HK-2 (cell line): ENCODE results near the gene LCN2.
A peak's percentile ranks its signal among the peaks of the same experiment; 100 is the strongest.

Source experiments
- DNase-seq: peaks from one replicate; pipeline ENCODE4 v3.0.0-alpha.2; 2018; ENCODE audit not compliant: unreplicated experiment

Gene LCN2

DNA sequence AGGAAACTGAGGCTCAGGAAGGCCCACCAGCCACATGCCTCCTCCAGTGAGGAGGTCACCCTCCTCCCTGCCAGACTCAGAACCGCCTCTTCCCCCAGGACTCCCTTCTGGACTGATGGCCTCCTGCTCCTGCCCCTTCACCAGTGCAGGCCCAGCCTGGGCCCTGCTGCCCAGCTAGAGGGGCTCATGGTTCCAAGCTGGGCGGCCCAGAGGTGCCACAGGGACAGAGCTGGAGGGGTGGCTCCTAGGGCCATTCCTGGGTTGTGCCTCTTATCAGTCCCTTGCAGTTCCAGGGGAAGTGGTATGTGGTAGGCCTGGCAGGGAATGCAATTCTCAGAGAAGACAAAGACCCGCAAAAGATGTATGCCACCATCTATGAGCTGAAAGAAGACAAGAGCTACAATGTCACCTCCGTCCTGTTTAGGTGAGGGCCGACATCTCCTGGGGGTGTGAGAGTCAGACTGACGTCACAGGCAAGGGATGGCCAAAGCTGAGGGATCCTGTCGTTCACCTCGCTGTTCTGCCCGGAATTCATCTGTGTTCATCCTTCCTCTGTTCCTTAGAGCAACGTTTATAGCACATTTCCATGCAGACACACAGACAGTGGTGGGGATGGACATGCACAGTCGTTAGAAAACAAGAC, 819 bp downstream of the LCN2 start:
- no peak for DNase-seq

DNA sequence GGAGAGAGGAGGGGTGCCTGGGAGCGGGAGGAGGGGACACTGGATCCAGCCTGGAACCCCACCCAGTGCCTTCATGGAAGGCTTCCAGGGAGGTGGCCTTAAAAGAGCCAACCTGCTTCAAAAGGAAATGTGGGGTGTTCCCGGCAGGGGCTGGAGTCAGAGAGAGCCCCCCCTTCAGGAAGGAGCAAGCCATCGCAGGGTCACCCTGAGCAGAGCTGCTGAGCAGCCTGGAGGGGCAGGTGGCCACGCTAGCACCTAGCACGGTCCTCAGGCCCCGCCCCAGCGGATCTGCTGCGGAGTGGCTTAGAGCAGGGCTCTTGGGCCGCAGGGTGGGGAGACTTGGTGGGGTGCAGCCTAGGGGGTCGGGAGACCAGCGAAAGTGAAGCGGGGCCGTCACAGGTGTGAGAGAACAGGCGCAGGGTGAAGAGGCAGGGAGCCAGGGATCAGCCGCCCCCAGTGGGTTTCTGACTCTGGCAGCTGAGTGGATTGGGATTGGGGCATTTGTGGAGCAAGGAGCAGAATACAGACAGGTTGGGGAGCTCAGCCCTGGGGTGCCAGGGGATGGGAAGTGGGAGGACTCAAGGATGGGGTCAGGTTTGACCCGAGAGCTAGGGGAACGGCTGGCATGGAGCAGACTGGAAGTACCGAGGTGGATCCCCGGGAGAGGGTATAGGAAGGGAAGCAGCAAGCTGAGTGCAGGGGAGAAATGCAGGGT, 1.5 kb downstream of the LCN2 start:
- DNase-seq = no peak

DNA sequence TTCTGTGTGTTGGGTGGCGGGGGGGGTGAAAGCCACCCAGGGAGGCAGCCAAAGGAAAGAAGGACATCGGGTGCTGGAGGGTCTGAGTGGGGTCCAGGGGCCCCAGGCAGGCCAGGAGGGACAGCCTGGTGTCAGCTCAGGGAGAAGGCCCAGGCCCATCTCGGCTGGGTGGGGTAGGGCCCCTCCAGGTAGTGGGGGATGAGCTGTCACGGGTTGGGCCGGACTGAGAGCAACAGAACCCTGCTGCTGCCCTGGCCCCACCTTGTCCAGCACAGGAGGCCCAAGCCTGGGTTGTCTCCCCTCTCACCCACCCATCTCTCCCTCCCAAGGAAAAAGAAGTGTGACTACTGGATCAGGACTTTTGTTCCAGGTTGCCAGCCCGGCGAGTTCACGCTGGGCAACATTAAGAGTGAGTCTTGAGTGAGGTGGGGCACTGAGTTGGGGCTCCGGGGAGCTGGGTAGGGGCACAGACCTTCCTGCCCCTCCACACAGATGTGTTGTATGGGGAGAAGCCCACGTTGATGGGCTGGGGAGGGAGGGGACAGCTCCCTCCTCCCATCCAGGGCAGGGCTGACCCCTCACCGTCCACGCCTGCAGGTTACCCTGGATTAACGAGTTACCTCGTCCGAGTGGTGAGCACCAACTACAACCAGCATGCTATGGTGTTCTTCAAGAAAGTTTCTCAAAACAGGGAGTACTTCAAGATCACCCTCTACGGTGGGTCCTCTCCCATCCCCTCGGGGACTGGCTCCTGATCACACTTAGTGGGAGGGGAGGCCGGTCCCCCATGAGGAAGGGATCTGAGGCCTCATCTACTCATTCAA, 2.3 kb downstream of the LCN2 start:
- DNase-seq = no peak

DNA sequence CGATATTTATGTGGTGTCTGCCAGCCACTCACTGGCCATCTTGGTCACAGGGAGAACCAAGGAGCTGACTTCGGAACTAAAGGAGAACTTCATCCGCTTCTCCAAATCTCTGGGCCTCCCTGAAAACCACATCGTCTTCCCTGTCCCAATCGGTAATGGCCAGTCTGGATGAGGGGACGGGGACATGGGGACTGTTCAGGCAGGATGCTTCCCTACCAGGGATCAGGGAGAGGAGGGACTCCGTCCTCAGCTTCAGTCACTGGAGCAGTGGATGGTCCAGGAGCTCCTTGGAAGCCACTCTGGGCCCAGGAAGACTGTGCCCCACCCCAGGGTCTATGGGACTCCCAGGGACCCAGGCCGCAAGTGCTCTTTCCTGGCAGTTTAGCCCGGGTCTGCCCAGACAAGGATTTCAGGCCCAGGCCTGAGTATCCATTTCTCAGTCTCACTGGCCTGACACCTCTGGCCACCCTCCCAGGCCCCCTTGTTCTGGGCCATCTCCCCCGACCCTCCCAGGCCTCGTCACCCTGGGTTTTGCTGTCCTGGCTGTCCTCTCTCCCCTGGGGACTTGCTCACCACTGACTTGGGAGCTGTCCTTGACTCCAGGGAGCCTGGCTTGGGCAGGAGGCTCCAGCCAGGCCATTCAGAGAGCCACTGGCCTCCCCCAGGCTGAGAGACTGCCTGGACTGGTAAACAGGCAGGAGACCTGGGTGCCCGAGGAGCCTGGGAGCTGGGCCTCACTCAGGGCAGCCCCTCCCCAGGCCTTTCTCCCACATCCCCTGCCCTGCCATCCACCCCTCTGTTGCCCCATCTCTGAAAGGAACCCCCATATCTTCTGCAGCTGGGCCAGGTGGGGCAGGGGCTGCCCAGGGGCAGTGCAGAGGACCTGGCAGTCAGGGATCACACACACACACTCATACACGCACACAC, 3.1 kb downstream of the LCN2 start:
- DNase-seq = no peak

DNA sequence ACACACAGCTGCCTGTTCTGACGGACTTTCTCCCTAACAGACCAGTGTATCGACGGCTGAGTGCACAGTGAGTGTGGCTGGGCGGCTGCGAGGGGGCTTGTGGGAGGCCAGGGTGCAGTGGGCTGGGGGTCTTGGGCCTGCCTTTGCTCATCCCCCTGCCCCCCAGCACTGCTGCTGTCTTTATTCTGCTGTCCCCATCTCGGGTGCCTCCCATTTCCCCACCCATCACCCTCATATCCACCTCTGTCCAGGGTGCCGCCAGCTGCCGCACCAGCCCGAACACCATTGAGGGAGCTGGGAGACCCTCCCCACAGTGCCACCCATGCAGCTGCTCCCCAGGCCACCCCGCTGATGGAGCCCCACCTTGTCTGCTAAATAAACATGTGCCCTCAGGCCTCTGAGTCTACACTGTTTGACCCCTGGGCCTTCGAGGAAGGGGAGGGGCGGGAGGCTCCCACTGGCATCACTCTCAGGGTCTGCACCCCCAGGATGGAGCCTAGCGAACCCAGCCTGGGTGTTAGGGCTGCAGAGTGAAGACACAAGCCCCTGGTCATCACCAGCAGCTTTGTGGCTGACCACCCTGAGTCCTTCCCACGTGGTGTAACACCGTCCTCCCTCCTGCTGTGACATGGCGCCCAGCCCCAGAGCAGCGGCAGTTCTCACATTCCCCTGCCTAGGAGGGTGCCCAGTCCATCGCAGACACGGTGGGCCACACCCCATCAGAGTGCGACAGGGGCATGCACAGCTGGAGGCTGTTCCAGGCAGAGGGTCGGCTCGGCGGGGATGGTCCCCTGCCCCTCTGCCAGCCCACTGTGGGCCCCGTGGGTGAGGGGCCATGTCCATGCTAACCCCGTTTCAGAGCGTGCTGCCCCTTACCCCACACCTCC, 4.0 kb downstream of the LCN2 start:
- DNase-seq = no peak

DNA sequence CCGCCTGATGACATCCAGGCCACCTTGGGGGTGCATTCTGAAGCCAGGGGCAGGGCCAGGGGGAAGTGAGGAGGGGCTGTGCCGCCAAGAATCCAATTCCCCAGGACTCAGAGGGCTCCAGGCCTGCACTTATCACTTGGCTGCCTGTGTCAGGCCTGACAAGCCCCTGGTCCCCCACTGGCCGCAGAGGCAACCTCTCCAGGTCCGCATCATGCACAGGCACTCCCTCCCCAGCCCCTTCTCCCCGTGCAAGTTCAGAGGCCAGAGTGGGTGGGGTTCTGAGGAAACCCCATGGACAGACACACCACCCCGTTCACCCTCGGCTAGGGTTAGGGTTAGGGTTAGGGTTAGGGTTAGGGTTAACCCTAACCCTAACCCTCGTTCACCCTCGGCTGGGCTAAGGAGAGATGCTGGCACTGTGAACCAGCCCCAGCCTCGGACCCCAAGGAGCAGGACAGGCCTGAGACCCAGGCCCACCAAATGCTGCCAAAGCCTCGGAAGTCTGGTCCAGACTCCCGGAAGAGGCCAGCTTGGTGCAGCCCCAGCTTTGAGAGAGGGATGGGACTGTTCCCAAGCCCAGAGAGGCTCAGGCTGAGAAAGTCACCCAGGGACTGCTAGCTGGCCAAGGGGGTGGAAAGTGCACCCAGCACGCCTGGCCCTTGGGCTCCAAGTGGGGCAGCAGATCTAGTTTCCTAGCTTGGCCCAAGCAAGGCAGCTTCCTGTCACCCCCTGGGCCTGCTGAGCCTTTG, 4.9 kb downstream of the LCN2 start:
- no peak for DNase-seq

DNA sequence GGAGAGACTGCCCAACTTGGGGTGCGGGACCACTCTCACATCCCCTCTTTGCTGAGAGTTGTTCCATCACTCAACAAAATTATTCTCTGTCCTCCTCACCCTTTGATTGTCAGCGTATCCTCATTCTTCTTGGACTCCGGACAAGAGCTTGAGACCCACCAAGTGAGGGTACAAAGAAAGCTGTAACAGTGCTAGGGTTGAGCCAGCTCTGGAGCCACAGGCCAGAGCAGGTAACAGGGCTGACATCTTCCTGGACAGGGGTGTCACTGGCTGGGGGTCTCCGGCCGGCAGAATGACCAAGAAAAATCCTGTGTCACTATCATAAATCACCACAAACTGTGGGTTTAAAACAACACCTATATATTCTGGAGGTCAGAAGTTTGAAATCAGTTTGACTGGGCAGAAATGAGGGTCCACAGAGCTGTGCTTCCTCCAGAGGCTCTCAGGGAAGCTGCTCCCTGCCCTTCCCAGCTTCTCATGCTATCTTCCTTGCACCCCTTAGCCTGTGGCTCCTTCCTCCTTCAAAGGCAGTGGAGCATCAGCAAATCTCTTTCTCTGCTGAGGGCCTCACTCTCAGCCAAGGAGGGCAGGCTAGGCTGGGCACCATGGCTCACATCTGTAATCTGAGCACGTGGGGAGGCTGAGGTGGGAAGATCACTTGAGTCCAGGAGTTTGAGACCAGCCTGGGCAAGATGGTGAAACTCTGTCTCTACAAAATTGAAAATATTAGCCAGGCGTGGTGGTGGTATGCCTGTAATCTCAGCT, 6.7 kb downstream of the LCN2 start:
- DNase-seq = no peak

DNA sequence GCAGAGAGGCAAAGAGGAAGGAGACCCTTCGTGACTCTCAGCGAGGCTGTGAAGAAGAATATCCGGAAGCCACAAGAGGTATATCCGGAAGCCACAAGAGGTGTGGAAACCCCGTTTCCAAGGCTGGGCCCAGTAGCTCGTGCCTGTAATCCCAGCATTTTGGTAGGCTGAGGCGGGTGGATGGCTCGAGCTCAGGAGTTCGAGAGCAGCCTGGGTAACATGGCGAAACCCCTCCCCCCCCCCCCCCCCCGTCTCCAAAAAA, 10.2 kb downstream of the LCN2 start:
- DNase-seq = no peak

DNA sequence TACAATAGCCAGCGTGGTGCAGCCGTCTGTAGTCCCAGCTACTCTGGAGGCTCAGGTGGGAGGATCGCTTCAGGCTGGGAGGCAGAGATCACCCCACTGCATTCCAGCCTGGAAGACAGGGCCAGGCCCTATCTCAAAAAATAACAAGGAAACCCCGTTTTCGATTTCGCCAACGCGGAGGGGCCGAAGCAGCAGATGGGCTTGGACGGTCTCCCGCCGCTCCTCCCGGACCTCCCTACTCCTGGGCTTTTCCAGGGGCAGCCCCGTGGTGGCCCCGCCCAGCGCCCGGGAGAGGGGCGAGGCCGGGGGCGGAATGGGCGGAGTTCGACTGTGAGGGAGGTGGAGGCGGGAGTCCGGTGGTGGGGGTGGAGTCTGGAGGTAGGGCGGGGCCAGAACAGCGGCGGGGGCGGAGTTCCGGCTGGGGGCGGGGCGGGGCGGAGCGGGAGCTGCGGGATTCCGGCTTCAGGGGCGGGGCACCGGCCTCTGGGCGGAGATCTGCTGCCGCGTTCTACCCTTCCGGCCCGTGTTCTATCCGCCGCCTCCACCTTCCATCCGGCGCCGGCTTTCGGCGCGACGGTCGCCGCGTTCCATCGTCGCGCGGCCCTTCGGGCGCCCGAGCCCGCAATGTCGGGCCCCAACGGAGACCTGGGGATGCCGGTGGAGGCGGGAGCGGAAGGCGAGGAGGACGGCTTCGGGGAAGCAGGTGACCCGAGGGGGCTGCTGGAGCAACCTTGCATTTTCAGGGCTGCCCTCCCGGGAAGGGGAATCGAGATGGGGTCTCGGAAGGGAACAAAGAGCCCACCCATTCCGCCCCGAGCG, 10.7 kb downstream of the LCN2 start, which contains the start of gene BBLN:
Gene BBLN (plus strand): TSS at position 482 of the 819 bp plus-strand sequence. CDS start 143 bp downstream, at position 625.
- peak; percentile 98 for DNase-seq

DNA sequence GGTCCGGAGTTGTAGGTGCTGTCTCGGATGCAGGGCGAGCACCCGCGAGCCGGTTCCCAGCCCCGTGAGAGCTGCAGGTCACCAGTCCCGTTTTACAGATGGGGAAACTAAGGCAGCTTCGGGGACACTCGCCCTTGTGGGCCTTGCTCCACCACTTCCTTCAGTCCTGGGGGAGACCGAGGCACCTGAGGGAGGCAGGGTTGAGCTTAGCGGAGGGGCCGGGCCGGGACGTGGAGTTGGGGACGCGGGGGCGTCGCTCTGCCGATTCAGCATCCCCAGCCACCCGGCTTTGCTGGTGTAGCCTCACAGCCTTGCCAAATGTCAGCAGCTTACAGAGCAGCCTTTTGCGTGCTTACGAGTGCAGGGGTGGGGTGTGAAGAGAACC, 11.3 kb downstream of the LCN2 start:
- DNase-seq = no peak

DNA sequence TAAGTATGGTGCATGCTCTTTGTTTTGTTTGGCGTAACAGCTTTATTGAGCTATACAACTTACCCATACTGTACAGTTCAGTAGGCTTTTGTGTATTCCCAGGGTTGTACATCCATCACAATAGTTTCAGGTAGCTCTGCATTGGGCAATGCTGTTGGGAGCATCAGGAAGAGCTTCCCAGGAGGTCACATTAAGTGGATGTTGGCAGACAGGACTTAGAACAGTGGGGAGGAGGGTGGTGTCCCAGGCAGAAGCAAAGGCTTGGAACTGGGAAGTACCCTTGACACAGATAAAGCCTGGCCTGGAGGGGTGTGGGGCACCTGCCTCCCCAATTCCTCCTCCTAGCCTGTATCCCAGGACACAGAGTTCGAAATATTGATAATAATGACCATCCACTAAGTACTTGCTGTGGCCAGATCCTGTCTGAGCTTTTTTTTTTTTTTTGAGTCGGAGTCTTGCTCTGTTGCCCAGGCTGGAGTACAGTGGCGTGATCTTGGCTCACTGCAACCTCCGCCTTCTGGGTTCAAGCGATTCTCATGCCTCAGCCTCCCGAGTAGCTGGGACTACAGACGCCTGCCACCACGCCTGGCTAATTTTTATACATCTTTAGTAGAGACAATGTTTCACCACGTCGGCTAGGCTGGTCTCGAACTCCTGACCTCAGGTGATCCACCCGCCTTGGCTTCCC, 12.1 kb downstream of the LCN2 start:
- no peak for DNase-seq

DNA sequence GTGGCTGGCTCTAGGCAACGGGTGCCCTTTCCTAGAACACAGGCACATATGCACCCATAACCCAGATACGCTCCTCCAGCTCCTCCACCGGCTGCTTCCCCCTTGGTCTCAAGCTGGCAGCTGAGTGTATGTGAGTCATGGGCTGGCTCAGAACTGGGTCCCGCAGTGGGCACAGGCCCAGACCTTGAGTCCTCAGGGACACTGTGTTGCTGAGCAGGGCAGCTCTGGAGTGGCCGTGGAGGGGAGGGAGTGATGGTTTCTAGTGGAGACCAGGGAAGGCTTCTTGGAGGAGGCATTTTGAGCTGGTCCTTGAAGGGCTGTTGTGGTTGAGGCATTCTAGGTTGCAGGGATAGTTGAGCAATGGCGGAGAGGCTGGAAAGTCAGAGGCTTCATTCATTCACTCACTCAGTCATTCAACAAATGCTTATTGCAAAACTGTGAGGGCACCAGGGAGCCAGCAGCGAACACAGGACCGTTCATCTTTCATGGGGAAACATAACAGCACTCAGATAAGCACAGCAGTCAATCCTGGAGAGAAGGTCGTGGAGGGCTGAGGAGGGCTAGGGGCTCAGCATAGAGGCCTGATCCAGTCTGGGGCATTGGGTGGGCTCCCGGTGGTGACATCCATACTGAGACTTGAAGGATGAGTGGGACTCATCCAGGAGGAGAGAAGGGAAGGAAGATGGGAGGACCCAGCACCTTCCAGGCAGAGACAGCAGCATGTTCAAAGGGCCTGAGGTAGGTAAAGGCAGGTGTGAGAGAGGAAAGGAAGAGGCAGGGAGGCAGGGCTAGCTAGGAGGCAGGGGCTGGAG, 13.2 kb downstream of the LCN2 start:
- no peak for DNase-seq

DNA sequence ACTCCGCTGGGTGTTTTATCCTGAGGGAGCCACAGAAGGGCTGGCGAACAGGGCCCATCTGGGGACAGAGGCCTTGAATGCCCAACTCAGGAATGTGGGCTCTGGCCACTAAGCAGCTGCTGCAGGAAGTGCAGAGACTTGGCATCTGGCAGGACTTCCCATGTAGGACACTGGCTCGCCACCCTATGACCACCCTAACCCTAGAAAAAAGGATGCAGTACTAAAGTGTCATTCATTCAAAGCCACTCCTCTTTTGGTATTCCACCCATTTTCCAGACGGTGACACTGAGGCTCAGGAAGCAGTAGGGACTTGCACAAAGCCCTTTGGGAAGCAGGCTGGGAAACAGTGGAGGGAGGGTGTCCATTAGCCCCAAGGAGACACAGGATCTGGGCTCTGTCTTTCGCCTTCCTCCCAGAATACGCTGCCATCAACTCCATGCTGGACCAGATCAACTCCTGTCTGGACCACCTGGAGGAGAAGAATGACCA, 13.8 kb downstream of the LCN2 start:
- no peak for DNase-seq

DNA sequence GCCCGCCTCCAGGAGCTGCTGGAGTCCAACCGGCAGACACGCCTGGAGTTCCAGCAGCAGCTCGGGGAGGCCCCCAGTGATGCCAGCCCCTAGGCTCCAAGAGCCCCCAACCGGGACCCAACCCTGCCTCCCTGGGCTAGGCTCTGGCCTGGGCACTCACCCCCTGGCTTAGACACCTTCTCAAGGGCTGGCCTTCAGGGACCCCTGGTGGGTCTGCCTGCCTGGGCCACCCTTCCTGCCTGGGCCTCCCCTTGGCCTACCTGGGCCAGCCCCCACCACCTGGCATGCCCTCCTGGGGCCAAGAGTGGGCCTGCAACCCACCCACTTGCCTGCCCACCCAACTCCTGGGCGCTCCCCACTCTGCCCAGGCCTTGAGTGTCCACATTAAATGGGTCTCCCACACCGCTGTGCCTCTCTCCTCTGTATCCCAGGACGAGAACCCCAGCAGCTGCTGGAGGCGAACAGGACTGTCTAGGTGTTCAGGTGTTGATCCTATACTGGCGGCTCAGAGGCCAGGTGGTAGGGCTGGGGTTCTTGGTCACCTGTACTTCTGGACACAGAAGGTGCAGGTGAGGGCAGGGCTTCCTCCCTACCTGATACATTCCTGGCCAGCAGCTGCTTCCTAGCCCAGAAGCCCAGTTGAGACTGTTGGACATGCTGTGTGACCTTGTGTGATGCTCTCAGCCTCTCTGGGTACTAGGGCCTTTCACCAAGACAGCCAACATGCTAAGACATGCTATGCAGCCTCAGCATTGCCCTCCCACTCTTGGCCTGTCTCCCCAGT, 14.5 kb downstream of the LCN2 start:
- no peak for DNase-seq

DNA sequence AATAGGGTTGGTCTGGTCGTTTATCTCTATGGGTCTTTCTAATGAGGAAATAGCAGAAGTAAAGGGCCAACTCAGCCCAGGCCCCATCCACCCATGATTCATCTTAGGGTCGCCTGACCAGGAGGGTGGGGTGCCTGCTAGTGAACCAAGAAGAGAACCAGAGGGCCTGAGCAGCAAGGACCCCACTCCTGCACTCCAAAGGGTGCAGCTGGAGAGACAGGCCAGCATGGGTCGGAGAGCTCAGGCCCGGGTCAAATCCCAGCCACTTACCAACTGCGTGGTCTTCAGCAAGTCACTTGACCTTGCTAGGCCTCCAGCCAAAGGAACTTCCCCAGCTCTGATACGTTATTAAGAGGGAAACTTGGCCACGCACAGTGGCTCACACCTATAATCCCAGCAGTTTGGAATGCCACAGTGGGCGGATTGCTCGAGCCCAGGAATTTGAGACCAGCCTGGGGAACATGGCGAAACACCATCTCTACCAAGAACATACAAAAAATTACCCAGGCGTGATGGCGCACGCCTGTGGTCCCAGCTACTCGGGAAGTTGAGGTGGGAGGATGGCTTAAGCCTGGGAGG, 15.1 kb downstream of the LCN2 start:
- DNase-seq = peak; percentile 70

DNA sequence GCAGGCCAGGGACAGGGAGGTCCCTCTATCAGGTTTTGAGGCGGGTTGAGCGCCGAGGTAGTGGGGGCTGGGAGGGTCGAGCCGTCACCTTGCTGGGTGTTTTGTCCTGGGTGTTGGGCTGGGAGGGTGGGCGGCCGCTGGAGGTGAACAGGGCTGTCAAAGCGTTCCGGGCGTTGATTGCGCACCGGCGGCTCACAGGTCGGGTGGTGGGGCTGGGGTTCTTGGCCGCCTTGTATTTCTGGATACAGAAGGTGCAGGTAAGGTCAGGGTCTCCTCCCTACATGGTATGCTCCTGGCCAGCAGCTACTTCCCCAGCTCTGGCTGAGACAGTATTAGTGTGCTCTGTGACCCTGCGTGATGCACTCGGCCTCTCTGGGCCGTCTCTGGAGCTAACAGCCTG, 16.9 kb downstream of the LCN2 start:
- DNase-seq = no peak
